ENCODE measurements around the gene XPC.

DNA sequence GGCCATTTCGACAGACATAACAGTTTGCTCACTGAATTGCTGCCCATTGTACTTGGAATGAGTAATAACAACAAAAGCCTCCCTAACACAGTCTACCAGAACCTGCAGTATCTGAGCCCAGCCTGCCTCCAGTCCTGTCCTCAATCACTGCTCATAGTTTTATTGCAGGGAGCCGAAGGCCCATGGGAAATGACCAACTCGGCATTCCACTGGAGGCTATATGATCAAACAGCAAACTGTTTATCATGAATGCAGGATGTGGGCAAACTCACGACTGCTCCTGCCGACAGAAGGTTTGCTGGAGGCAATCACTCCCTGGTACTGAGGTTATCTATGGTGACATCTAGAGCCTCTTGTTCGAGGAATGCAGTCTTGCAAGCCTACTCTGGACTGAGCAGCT, 46.5 kb upstream of the XPC start:
- TF ChIP-seq CTCF (IDR thresholded peaks at IDR 0.05; ENCODE audit: extremely low read depth in 1 of 2, insufficient read depth in 1 of 2, low read depth in 1 of 2, low read length in 2 of 2): no peak
- TF ChIP-seq POLR2A (IDR thresholded peaks at IDR 0.05; ENCODE audit: low read depth, low read length): no peak

Data from endothelial cell of umbilical vein (primary cell).